GDM1 (cell line): ENCODE measurements around the gene CAPS.

Source experiments
- DNase-seq: peaks from one replicate; lab custom pipeline; 2025; lab: John Stamatoyannopoulos, UW

Gene CAPS

DNA sequence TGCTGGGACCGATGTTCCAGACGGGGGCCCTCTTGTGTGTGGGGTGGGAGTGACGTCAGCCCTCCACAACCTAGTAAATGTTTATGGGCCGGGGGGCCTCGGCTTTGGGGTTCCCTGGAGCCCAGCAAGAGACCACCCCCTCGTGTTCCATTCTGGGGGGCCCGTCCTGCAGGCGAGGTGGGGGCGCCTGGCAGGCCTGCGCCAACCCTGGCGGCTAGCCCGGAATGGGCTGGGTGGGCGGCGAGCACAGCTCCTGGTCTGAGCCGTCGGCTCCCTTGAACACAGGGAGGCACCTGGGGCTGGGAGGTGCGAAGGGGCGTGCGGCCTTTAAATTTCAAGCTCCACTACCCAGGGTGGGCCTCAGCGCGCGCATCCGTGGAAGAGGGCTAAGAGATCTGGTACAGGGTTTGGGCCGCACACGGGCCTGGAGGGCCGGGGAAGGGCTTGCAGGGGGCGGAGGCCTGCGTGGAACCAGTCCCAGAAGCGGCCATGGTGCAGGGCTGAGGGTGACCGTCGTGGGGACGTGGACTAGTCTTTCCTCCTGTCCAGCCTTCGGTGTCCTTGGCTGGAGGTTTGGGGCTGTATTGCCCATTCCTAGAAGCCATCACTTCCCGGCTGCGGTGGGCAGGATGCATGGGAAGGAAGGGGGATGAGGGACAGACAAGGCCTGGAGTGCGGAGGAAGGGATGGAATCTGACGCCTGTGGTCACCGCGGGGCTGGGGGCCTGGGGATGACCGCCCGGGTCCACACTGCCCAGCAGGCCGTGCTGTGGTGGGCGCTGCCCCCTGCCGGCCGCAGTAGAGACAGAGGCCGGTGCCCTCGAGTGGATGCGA lies 21.9 kb upstream of the CAPS start:
- no peak for DNase-seq

- no peak for DNase-seq
Measured at GRCh38 chr19:5892772-5893275, 21.2 kb upstream of the CAPS start.

DNA sequence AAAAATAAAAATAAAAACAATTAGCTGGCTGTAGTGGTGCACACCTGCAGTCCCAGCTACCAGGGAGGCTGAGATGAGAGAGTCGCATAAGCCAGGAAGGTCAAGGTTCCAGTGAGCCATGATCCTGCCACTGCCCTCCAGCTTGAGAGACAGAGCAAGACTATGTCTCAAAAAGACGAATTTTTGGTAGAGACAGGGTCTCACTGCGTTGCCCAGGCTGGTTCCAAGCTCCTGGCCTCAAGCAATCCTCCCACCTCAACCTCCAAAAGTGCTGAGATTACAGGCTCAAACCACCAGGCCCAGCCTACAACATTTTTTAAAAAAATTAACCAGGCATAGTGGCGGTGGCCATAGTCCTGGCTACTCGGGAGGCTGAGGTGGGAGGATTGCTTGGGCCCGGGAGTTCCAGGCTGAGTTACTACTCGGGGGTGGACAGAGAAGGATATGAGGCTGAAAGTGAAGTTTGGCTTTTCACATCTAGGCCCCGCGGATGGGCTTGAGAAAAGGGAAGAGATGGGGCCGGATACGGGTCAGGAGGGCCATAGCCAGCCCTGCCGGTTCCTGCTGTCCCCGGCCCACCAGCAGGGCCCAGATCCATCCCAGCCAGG lies 20.7 kb upstream of the CAPS start:
- no peak for DNase-seq

GRCh38 chr19:5893907-5894703 lies 19.9 kb upstream of the CAPS start:
- no peak for DNase-seq

DNA sequence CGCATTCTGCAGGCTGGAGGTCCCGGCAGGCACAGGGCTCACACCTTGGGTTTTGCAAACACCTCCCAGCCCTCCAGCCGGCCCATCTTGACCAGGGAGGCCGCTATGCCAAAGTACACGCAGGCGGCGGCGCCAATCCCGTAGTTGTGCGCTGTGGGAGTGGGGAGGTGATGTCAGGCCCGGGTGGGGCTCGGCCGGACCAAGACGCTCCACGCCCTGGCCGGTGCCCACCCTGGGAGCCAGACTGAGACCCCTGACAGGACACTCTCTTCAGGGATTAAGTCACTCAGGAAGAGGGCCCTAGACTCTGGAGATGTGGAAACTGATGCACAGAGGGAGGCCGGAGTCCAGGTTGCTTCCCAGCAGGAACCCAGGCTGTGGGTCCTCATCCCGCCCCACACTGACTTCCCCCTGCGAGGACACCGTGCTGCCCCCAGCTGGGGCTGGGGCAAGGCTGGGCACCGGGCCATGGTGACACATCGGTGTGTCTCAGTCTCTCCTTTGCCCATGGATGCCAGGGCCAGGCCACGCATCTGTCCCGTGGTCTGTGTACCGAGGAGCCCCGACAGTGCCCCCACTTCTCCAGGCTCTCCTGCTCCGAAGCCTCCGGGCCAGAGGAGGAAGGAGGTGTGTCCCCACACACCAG lies 19.2 kb upstream of the CAPS start:
- no peak for DNase-seq

GRCh38 chr19:5895409-5895808 lies 18.6 kb upstream of the CAPS start:
- no peak for DNase-seq

DNA sequence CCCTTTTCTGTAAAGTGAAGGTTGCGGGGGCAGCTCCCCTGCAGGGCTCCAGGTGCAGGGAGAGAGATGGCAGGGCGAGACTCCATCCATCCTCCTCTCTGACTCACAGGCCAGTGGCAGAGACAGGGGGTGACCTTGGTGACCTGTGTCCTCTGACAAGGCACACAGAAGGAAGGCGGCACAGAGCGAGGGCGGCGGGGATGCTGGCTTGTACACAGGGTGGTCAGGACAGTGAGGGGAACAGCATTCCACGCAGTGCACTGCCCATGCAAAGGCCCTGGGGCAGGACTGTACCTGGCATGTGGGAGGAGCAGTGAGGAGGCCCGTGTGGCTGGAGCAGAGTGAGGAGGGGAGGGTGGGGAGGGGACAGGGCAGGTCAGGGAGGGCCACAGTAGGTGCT lies 18.2 kb upstream of the CAPS start:
- DNase-seq: no peak

DNA sequence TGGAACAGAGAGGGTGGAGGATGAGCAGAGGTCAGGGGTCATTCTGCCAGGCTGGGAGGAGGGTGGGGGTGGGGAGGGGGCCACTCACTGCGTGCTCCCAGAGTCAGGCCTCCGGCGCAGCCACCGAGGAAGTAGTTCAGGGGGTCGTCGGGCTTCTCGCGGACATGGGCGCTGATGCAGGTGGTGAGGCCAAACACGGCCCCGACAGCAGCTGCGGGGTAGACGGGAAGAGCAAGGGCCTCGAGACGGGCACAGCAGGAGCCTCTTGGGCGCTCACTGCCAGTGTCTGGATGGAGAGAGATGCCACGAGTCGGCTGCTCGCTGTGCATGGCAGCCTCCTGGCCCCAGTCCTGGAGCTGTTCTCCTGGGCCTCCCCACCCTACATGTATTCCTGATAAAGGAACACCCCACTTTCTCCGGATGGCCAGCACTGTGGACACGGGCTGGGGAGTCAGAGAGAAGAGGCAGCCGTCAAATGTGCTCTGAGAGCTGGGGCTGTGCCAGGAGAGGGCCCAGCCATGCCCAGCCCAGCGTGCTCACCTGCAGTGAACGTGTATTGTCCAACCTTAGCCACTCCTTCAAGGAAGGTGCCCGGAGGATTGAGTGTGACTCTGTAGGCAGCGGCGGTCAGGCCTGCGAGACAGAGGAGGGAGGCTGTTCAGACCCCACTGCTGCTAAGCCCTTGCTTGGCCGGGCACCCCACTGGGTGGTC lies 17.5 kb upstream of the CAPS start:
- no peak for DNase-seq

DNA sequence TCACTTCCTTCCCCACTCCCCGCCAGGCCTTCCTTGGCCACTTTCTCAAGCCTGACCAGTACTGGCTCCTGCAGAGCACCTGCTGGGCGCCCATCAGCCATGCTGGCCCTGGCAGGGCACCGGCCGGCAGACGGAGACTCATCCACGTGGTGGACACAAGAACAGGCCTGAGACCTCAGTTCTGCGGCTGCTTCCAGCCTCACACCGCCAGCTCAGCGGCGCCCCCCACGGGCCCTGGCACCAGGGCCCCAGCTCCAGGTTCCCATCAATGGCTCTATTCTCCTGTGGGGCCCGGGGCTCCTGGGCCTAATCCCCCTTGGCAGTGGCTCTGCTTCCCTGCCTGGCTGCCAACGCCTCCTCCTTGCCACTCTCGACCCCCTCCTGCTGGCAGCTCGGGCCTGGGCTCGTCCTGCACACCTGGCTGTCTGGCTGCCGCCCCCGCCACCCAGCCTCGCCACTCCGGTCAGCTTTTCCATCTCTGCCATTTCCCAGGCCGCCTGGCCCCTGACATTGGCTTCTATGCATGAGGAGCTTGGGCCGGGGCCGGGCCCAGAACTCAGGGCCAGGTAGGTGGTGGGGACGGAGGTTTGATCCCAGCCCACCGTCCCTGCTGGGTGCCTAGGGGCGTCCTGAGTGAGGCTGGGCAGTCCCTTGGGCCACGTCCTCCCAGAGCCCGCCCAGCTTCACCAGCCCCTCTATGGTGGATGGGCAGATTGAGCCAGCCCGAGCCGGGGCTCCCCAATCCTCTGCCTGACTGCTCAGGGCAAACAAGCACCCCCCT lies 16.7 kb upstream of the CAPS start:
- no peak for DNase-seq

DNA sequence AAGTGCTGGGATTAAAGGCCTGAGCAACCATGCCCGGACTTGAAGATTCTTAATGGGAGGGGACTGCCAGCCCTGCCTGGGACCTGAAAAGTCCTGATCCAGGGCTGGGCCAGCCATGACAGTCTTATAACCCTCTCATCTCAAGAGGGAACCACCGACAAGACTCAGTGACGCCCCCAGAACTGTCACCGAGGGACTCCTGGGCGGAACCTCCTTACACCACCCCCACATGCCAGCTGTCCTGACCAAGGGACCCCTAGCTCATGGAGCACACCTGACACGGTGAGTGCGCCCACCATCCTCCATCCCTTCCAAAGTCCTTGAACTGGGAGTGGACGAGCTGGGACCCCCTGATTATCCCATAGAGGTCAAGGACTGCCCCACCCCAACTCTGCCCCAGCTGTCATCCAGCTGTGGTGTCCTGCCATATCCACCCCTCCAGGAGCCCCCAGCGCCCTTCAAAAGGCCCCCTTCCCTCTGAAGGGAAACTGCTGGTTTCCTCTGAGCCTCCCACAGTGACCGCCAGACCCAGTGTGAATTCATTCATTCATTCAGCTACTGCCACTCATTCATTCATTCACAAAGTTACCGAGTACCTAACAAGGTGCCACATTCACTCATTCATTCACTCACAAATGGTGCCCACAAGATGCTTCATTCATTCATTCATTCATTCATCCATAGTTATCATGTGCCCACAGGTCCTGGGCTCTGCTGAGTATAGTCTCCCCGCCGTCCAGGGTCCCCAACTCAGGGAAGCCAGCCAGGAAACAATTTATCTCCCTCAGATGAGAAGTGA lies 14.1 kb upstream of the CAPS start:
- no peak for DNase-seq

- no peak for DNase-seq
Measured at GRCh38 chr19:5900976-5901375, 13.1 kb upstream of the CAPS start.

- no peak for DNase-seq
Measured at GRCh38 chr19:5903056-5903623, 10.9 kb upstream of the CAPS start.

GRCh38 chr19:5903624-5904351 lies 10.3 kb upstream of the CAPS start, which contains the start of gene NDUFA11:
Gene NDUFA11 (minus strand): TSS chr19:5903790. CDS start chr19:5903708, 82 bp downstream.
- peak; percentile 96 for DNase-seq

- peak; percentile 100 for DNase-seq
Measured at GRCh38 chr19:5904352-5905113, 9.5 kb upstream of the CAPS start, which contains the start of gene VMAC. Gene VMAC (plus strand): TSS chr19:5904872. CDS start chr19:5904891, 19 bp downstream.

DNA sequence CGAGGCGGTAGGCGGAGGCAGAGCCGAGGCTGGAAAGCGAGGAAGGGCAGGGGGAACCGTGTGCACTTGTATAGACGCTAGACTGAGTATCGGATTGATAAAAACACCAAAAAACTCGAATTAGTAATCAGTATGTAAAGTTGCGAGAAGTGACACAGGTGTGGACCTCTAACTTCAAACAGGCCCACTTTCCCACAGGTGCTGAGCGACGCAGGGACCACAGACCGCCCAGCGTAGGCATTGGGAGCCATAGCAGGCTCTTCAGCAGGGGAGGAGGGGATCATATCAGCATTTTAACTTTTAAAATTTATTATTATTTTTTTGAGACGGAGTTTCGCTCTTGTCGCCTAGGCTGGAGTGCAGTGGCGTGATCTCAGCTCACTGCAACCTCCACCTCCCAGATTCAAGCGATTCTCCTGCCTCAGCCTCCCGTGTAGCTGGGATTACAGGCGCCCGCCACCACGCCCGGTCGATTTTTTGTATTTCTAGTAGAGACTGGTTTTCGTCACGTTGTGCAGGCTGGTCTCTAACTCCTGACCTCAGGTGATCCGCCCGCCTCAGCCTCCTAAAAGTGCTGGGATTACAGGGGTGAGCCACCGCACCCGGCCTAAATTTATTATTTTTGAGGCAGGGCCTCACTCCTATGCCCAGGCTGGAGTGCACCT lies 8.8 kb upstream of the CAPS start:
- no peak for DNase-seq

DNA sequence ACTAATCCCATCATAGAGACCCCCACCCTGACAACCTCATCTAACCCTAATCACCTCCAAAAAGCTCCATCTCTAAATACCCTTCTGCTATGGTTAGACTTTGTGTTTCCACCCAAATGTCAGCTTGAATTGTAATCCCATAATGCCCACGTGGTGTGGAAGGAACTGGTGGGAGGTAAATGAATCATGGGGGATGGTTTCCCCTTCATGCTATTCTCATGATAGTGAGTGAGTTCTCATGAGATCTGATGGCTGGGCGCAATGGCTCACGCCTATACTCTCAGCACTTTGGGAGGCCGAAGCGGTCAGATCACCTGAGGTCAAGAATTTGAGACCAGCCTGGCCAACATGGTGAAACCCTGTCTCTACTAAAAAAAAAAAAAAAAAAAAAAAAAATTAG lies 6.8 kb upstream of the CAPS start:
- peak; percentile 8 for DNase-seq

- DNase-seq: no peak
Measured at GRCh38 chr19:5908773-5909442, 5.1 kb upstream of the CAPS start.
